ENCODE measurements around the gene OR8B3. TPM values are rescaled to one million over a fixed set of nuclear protein-coding genes. Genes with fewer than 3 reads are reported as not detected.
"Not testable (repeated sequence)": the region's sequence is repeated elsewhere in the genome, so short reads cannot be mapped to it uniquely, and the experiment has no call there.

Gene OR8B3
- total and polyA plus RNA-seq, 10 of the 15 experiments (the other 5 are each of a cell fraction or from before 2014, with no cell fraction given): not detected

DNA sequence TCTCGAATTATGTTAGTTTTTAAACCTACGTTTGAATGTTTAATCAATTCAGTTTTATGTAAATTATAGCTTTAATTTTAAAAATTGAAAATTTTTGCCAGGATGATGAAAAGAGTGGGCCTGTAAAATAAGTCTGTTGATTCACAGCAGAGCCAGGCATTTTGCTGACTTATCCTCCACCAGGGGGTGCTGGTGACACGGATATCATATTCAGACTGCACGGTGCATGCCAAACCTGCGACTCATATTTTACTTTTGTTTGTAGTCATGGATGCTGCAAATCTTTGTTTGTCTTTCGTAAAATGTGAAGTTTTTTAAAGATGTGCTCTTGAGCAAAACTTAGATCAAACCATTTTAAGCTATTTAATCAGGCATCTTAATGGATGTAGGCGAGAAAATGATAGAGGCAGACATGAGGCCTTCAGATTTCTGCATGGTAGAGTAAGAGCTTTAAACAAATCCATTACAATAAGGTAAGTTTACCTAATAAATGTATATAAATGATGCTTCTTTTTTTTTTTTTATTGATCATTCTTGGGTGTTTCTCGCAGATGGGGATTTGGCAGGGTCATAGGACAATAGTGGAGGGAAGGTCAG is 3.6 kb upstream of the OR8B3 start:
- no peak overlapping the region for H3K4me3 ChIP-seq
- intact Hi-C loops (cut with micrococcal nuclease; ENCODE audit: unreplicated experiment): loop anchor here (1.0 to 5.0 kb wide), 2 partner anchors 331 to 465 kb away; partner anchors contain the start of gene ROBO3
- BruUV-seq (replicated peaks): no TSS peak
- DNase-seq (ENCODE audit: low read depth, low spot score) (no peak), FAIRE-seq (peak; percentile 71), ATAC-seq (peak; percentile 96)
- H3K27me3 ChIP-seq (replicated peaks in 1 of 2; ENCODE audit: control insufficient read depth in 2 of 2, insufficient read depth in 2 of 2, low read length in 1 of 2): 0 out of 4 replicates have a peak, but pooled peaks cover 0 to 2% of the 10 kb centered on the region in 2 experiments
- no peaks in the 10 kb centered on the region for H4K20me1 ChIP-seq (ENCODE audit: control insufficient read depth, insufficient read depth)
- no peaks in the 10 kb centered on the region for H3K79me2 ChIP-seq (ENCODE audit: control insufficient read depth, insufficient read depth, low read length)
- H2AFZ ChIP-seq (ENCODE audit: control insufficient read depth, low read depth, low read length): no peak overlapping the region
- H3K27ac ChIP-seq (ENCODE audit: control insufficient read depth, insufficient read depth): no peak overlapping the region
- H3K9me3 ChIP-seq (replicated peaks; ENCODE audit: control insufficient read depth, insufficient read depth, low read length): no peaks in the 10 kb centered on the region
- H3K4me2 ChIP-seq (ENCODE audit: control insufficient read depth, insufficient read depth): no peak overlapping the region
- no peaks in the 10 kb centered on the region for H3K4me1 ChIP-seq (ENCODE audit: control insufficient read depth, insufficient read depth, low read length)
- H3K36me3 ChIP-seq (ENCODE audit: control insufficient read depth in 2 of 2, insufficient read depth in 2 of 2, low read length in 1 of 2): no peaks in the 10 kb centered on the region
- ChIA-PET CTCF (interaction anchor here (0.7 to 2.4 kb wide), 26 partner anchors 9 to 598 kb away, joined by 3 to 18 read pairs (median 4); partner anchors contain the start of genes OR8B4 and TBRG1), POLR2A (no interaction called here), SMC1A (ENCODE audit: uncharacterized antibody, unreplicated experiment) (interaction anchor here (1.1 to 1.6 kb wide), 6 partner anchors 27 to 446 kb away, joined by 3 to 6 read pairs (median 3); no protein-coding TSS in a partner anchor), RAD21 (ENCODE audit: unreplicated experiment) (interaction anchor here (0.6 kb wide), 1 partner anchor 627 kb away, joined by 3 read pairs; no protein-coding TSS in a partner anchor)
- 21% methylated on average over 8 of the region's 8 CpGs for WGBS (ENCODE audit: insufficient coverage, insufficient replicate concordance, low lambda C conversion rate, missing lambda C conversion rate)
- TF ChIP-seq SMC3 (IDR thresholded peaks at IDR 0.05; ENCODE audit: borderline replicate concordance, low read length) (peak; percentile 37; the same call in 1 of the 2 replicates), RAD21 (IDR thresholded peaks at IDR 0.05; ENCODE audit: insufficient read depth, low read depth, low read length) (peak; percentile 48), YY1 (IDR thresholded peaks at IDR 0.05; ENCODE audit: low read depth, low read length) (0 out of 2 replicates have a peak, but pooled peaks have one; percentile 33), NFYB (IDR thresholded peaks at IDR 0.05; ENCODE audit: insufficient read depth, low read depth, low read length) (no peak), JUNB (IDR thresholded peaks at IDR 0.05) (peak; percentile 13; the same call in 1 of the 2 replicates)
- TF ChIP-seq, protein P1, sequence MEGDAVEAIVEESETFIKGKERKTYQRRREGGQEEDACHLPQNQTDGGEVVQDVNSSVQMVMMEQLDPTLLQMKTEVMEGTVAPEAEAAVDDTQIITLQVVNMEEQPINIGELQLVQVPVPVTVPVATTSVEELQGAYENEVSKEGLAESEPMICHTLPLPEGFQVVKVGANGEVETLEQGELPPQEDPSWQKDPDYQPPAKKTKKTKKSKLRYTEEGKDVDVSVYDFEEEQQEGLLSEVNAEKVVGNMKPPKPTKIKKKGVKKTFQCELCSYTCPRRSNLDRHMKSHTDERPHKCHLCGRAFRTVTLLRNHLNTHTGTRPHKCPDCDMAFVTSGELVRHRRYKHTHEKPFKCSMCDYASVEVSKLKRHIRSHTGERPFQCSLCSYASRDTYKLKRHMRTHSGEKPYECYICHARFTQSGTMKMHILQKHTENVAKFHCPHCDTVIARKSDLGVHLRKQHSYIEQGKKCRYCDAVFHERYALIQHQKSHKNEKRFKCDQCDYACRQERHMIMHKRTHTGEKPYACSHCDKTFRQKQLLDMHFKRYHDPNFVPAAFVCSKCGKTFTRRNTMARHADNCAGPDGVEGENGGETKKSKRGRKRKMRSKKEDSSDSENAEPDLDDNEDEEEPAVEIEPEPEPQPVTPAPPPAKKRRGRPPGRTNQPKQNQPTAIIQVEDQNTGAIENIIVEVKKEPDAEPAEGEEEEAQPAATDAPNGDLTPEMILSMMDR (IDR thresholded peaks at IDR 0.05 in 2 of 3, conservative IDR thresholded peaks at IDR 0.05 in 1 of 3; ENCODE audit: control insufficient read depth in 2 of 3, extremely low read depth in 1 of 3, insufficient read depth in 1 of 3, low read depth in 3 of 3, low read length in 3 of 3): peak; percentile 72 to 85 (median 77)
- H3K9ac ChIP-seq (ENCODE audit: control insufficient read depth, insufficient read depth, low read length): no peak overlapping the region
- in situ Hi-C loops (cut with MboI): loop anchor here (25.0 kb wide), 1 partner anchor 435 kb away; no protein-coding TSS in a partner anchor

DNA sequence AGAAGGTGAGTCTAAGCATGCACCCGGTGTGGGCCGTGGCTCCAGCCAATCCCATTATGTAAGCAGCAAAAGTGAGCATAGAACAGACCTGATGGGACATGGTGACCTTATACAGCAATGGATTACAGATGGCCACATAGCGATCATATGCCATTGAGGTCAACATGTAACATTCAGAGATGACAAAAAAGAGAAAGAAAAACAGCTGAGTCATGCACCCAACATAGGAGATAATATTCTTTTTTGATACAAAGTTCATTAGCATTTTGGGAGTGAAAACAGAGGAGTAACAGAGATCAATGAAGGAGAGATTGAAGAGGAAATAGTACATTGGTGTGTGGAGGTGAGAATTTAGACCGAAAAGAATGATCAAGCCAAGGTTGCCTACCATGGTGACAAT is 2.0 kb downstream of the OR8B3 start:
- CTCF ChIA-PET; H4K20me1 ChIP-seq (ENCODE audit: control insufficient read depth, insufficient read depth); in situ Hi-C loops (cut with MboI); RAD21 ChIA-PET (ENCODE audit: unreplicated experiment); H3K27ac ChIP-seq (ENCODE audit: control insufficient read depth, insufficient read depth); SMC1A ChIA-PET (ENCODE audit: uncharacterized antibody, unreplicated experiment); ATAC-seq; H3K27me3 ChIP-seq (replicated peaks in 1 of 2; ENCODE audit: control insufficient read depth in 2 of 2, insufficient read depth in 2 of 2, low read length in 1 of 2); BruUV-seq (replicated peaks); DNase-seq (ENCODE audit: low read depth, low spot score); H3K4me2 ChIP-seq (ENCODE audit: control insufficient read depth, insufficient read depth); H3K9ac ChIP-seq (ENCODE audit: control insufficient read depth, insufficient read depth, low read length); H3K4me3 ChIP-seq; H2AFZ ChIP-seq (ENCODE audit: control insufficient read depth, low read depth, low read length); H3K79me2 ChIP-seq (ENCODE audit: control insufficient read depth, insufficient read depth, low read length); H3K9me3 ChIP-seq (replicated peaks; ENCODE audit: control insufficient read depth, insufficient read depth, low read length); intact Hi-C loops (cut with micrococcal nuclease; ENCODE audit: unreplicated experiment); H3K4me1 ChIP-seq (ENCODE audit: control insufficient read depth, insufficient read depth, low read length); H3K36me3 ChIP-seq (ENCODE audit: control insufficient read depth in 2 of 2, insufficient read depth in 2 of 2, low read length in 1 of 2); FAIRE-seq: not testable (repeated sequence)
- POLR2A ChIA-PET: interaction anchor here (0.6 kb wide), 1 partner anchor 1663 kb away, joined by 3 read pairs; no protein-coding TSS in a partner anchor
- 47% methylated on average over 2 of the region's 4 CpGs for WGBS (ENCODE audit: insufficient coverage, insufficient replicate concordance, low lambda C conversion rate, missing lambda C conversion rate)

All from GM12878 (cell line).